BJ (cell line): ENCODE results near the gene RETREG1. TPM values are rescaled to one million over a fixed set of nuclear protein-coding genes. Genes with fewer than 3 reads are reported as not detected.

Source experiments
- CTCF ChIA-PET: fragments of 350-600 bp; formaldehyde crosslinking; extraction: SDS; loops from one replicate; lab custom pipeline; 2021; ENCODE audit warnings: antibody characterized with exemption, inconsistent platforms; lab: Yijun Ruan, JAX
- POLR2A ChIA-PET: fragments of 300-600 bp; sonication (Branson Sonifier 250); formaldehyde crosslinking; extraction: SDS; loops from one replicate; lab custom pipeline; 2021; ENCODE audit warnings: antibody characterized with exemption; lab: Charles Lee
- DNase-seq: peaks from one replicate; pipeline ENCODE4 v3.0.0-alpha.2; 2011; ENCODE audit warnings: low read depth
- H3K27me3 ChIP-seq: 2 replicates; pipeline ENCODE4 v1.6.0; 2011; ENCODE audit warnings: low read length; ENCODE audit not compliant: control insufficient read depth, insufficient read depth
- H3K36me3 ChIP-seq: 2 replicates; pipeline ENCODE4 v1.5.1; 2011; ENCODE audit warnings: low read length; ENCODE audit not compliant: control insufficient read depth, insufficient read depth
- H3K4me3 ChIP-seq: 2 replicates; pipeline ENCODE4 v1.5.1; 2011; ENCODE audit warnings: low read depth, mild to moderate bottlenecking, control low read depth, low read length
- polyA plus RNA-seq: library from polyadenylated mRNA; depleted of rRNA; stranded (reverse); fragments of >200 nt; gene quantifications from 2 replicates; pipeline ENCODE4 v1.2.3, GENCODE V29; 2011
- TF ChIP-seq, protein P1 (sequence below): IDR thresholded peaks from 2 replicates; pipeline ENCODE4 v1.5.1; 2011; ENCODE audit warnings: low read depth, mild to moderate bottlenecking, control low read depth, inconsistent platforms, low read length, moderate library complexity; ENCODE audit not compliant: insufficient read depth

The RETREG1 gene
- polyA plus RNA-seq, 1 experiment: 0.04 TPM

DNA sequence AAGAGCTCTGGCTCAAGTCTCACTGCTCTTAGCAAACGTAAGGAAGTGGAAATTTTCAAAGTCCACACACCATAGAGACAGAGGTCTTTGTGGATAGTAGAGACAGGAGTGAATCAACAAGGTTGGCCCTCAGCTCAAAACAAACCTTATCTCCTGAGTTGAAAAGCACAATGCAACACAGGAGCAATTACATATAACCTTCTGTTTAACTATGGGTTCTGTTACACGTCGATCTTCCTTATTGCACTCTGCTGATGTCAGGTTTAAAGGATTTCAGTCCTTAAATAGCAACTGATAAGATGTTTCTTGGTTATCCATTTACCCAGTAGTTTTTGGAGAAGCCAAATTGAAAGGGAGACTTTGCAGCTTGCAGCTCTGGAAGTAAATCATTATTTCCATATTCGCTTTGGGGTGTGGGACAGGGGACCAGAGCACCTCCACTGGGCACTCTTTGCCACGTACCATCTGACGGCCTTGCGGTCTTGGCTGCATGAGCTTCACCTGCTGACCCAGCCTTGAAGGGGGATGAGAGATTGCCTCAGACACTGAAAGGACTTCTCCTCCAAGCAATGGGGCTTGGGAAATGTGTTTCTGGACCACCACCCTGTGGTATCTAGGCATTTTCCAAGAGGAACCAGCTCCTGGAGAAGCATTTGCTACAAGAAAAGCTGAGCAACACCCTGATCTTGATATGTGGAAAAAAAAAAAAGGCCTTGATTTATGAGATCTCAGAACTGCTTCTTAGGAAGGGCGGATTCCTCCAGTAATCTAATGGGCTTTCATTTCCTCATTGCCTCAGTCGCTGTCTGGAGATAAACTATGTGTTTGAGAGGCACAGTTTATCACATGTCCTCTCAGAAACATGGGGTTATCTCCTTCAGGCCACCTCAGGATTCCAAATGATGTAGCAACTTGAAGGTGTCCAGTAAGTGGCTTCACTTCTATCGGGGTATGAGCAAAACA is 95.0 kb downstream of the RETREG1 start:
- no peaks in the 10 kb centered on the region; the same call in 1 of the 2 replicates for H3K27me3 ChIP-seq
- POLR2A ChIA-PET: no interaction called here
- no peak overlapping the region for H3K4me3 ChIP-seq
- H3K36me3 ChIP-seq: no peaks in the 10 kb centered on the region
- CTCF ChIA-PET: interaction anchor here (1.1 kb wide), 1 partner anchor 9 kb away, joined by 3 read pairs; no protein-coding TSS in a partner anchor
- TF ChIP-seq, protein P1, sequence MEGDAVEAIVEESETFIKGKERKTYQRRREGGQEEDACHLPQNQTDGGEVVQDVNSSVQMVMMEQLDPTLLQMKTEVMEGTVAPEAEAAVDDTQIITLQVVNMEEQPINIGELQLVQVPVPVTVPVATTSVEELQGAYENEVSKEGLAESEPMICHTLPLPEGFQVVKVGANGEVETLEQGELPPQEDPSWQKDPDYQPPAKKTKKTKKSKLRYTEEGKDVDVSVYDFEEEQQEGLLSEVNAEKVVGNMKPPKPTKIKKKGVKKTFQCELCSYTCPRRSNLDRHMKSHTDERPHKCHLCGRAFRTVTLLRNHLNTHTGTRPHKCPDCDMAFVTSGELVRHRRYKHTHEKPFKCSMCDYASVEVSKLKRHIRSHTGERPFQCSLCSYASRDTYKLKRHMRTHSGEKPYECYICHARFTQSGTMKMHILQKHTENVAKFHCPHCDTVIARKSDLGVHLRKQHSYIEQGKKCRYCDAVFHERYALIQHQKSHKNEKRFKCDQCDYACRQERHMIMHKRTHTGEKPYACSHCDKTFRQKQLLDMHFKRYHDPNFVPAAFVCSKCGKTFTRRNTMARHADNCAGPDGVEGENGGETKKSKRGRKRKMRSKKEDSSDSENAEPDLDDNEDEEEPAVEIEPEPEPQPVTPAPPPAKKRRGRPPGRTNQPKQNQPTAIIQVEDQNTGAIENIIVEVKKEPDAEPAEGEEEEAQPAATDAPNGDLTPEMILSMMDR: no peak
- DNase-seq: no peak

DNA sequence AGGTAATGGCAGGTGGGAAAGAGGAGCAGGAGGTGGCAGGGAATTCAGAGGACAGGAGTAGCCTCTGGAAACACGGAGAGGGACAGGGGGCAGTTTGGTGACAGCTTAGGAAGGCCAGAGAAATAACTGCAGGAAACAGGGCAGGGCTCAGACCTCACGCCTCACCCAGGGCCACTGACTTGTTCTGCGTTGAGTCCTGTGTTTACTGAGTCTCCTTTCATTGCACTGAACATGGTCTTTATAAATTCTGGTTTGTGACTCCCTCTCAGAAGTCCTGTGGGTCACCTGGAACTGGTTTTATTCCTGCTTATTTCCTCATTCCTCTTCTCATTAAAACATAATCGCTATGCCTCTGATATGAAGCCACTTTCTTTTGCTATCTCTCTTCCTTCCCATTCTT is 96.0 kb downstream of the RETREG1 start:
- Histone ChIP-seq H3K27me3 (no peaks in the 10 kb centered on the region; the same call in 1 of the 2 replicates), H3K4me3 (no peak overlapping the region), H3K36me3 (no peaks in the 10 kb centered on the region)
- ChIA-PET CTCF (interaction anchor here (1.1 kb wide), 1 partner anchor 10 kb away, joined by 3 read pairs; no protein-coding TSS in a partner anchor), POLR2A (no interaction called here)
- DNase-seq: no peak
- TF ChIP-seq, protein P1: no peak

DNA sequence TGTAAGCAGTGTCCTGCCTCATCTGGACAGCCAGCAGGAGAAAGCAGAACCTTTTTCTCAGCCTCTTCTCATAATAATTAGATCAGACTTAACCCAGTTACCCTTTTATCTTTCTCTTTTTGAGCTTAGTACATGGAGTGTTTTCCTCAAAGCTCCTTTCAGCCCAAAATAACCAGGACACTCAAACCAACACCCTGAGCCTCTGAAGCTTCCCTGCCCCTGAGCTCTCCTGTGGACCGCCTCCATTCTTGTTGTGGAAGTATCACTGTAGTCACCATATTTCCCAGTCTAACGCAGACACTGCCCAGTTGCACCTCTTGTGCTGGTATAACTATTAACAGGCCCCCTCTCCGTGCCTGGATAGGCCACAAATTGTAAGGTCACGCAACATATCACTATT is 97.4 kb downstream of the RETREG1 start:
- ChIA-PET CTCF (interaction anchor here (1.0 kb wide), 1 partner anchor 9 kb away, joined by 3 read pairs; no protein-coding TSS in a partner anchor), POLR2A (no interaction called here)
- no peak for DNase-seq
- H3K4me3 ChIP-seq: no peak overlapping the region
- TF ChIP-seq, protein P1: no peak
- H3K27me3 ChIP-seq: no peaks in the 10 kb centered on the region; the same call in 1 of the 2 replicates
- H3K36me3 ChIP-seq: no peaks in the 10 kb centered on the region

DNA sequence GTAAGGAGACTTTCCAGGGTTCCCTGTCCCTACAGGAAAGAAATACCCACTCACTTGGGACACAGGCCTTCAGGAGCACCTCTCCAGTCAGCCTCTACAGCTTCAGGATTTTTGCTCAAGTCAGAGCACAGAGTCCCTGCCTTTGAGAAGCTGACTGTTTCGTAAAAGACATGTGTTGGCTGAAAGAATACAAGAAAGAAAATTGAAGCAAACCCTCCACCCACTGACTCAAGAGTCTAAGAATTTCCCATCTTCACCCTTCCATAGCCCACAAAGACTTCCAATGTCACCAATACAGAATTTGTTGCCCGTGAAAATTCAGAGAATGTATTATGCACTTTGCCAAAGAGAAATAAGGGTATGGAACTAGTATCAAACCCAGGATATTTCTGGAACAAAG is 98.2 kb downstream of the RETREG1 start:
- ChIA-PET CTCF (no interaction called here), POLR2A (no interaction called here)
- no peak for DNase-seq

DNA sequence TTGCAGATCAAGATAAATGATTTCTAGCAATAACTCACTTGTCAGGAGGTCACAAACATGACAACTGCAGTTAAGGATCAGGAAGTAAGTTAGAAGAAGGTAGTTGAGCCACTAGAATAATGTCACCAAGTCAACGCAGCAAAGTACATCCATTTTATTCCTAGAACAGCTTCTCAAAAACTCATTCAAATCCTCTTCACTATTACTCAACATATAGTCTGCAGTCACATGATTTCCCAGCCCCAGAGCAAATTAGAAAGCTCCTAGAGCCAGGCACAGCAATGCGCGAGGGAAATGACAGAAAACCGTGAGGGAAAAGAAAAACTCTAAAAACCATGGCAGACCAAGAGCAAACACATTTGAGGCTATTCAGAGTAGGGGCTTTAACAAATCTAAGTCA is 101.3 kb downstream of the RETREG1 start:
- ChIA-PET CTCF (no interaction called here), POLR2A (no interaction called here)
- TF ChIP-seq, protein P1: no peak
- Histone ChIP-seq H3K27me3 (no peaks in the 10 kb centered on the region), H3K36me3 (no peaks in the 10 kb centered on the region), H3K4me3 (no peak overlapping the region)
- no peak for DNase-seq

More for the DNA sequence above, 98.2 kb downstream of the RETREG1 start:
- TF ChIP-seq, protein P1: no peak
- no peaks in the 10 kb centered on the region for H3K36me3 ChIP-seq
- no peak overlapping the region for H3K4me3 ChIP-seq
- no peaks in the 10 kb centered on the region; the same call in 1 of the 2 replicates for H3K27me3 ChIP-seq
